Measurements from ENCODE around the gene CEP76.

GRCh38 chr18:12625241-12625640, 77.3 kb downstream of the CEP76 start:
- TF ChIP-seq CTCF (IDR thresholded peaks at IDR 0.05) (no peak), POLR2A (IDR thresholded peaks at IDR 0.05) (no peak)

Data from Peyer's patch (tissue), 4 donors.